Ascending aorta (tissue), 2 donors: ENCODE results near the gene CCNI. TPM values are rescaled to one million over a fixed set of nuclear protein-coding genes. Genes with fewer than 3 reads are reported as not detected.
"Not testable (repeated sequence)": the region's sequence is repeated elsewhere in the genome, so short reads cannot be mapped to it uniquely, and the experiment has no call there.

Experiments
- DNase-seq, 2 donors: peaks; one replicate each; pipeline ENCODE4 v3.0.0-alpha.2; 2019; ENCODE audit warnings: low spot score in 2 of 2
- H3K27ac ChIP-seq, 2 donors: fragments of 200-600 bp; sonication (generic); one replicate each; pipeline ENCODE4 v1.5.1; 2016 to 2017; ENCODE audit warnings: mild to moderate bottlenecking in 1 of 2
- H3K27me3 ChIP-seq: fragments of 200-600 bp; sonication (generic); one replicate; pipeline ENCODE4 v1.5.1; 2017
- H3K36me3 ChIP-seq, 2 donors: fragments of 200-600 bp; sonication (generic); one replicate each; pipeline ENCODE4 v1.5.1; 2016
- H3K4me1 ChIP-seq, 2 donors: fragments of 200-600 bp; sonication (generic); one replicate each; pipeline ENCODE4 v1.5.1; 2016 to 2017; ENCODE audit warnings: mild to moderate bottlenecking in 1 of 2
- H3K4me3 ChIP-seq, 2 donors: fragments of 200-600 bp; sonication (generic); one replicate each; pipeline ENCODE4 v1.5.1; 2016 to 2017; ENCODE audit warnings: mild to moderate bottlenecking in 1 of 2
- H3K9me3 ChIP-seq, 2 donors: fragments of 200-600 bp; sonication (generic); one replicate each; pipeline ENCODE4 v1.5.1; 2016
- intact Hi-C: fragments of 100-400 bp; cut with DNase I; formaldehyde crosslinking; loops from one replicate; pipeline ENCODE4 v1.15.1; 2023
- total RNA-seq: library from RNA; depleted of rRNA; stranded (reverse); fragments of >200 nt; gene quantifications from one replicate; pipeline ENCODE4 v1.1.0, GENCODE V29; 2016
- TF ChIP-seq, protein P1 (sequence below), 3 experiments: fragments of 200-600 bp in 2 of 3; fragments of 450-650 bp in 1 of 3; sonication (generic) in 2 of 3; IDR thresholded peaks; one replicate each; pipeline ENCODE4 v1.5.1; 2016 to 2019; ENCODE audit warnings: antibody characterized with exemption in 3 of 3, mild to moderate bottlenecking in 1 of 3, moderate library complexity in 1 of 3

The CCNI gene
- total RNA-seq, 1 donor from 2014 or later, result 140 TPM

GRCh38 chr4:77093401-77093800, 17.6 kb upstream of the CCNI start:
- Histone ChIP-seq H3K36me3 (no peaks in the 10 kb centered on the region), H3K4me1 (peaks cover 0 to 8% of the 10 kb centered on the region in 2 donors), H3K4me3 (no peak overlapping the region), H3K27ac (no peak overlapping the region), H3K27me3 (no peaks in the 10 kb centered on the region), H3K9me3 (no peaks in the 10 kb centered on the region)
- intact Hi-C loops, result no loop called here
- TF ChIP-seq, protein P1, sequence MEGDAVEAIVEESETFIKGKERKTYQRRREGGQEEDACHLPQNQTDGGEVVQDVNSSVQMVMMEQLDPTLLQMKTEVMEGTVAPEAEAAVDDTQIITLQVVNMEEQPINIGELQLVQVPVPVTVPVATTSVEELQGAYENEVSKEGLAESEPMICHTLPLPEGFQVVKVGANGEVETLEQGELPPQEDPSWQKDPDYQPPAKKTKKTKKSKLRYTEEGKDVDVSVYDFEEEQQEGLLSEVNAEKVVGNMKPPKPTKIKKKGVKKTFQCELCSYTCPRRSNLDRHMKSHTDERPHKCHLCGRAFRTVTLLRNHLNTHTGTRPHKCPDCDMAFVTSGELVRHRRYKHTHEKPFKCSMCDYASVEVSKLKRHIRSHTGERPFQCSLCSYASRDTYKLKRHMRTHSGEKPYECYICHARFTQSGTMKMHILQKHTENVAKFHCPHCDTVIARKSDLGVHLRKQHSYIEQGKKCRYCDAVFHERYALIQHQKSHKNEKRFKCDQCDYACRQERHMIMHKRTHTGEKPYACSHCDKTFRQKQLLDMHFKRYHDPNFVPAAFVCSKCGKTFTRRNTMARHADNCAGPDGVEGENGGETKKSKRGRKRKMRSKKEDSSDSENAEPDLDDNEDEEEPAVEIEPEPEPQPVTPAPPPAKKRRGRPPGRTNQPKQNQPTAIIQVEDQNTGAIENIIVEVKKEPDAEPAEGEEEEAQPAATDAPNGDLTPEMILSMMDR (IDR thresholded peaks at IDR 0.05), result no peak
- no peak for DNase-seq

DNA sequence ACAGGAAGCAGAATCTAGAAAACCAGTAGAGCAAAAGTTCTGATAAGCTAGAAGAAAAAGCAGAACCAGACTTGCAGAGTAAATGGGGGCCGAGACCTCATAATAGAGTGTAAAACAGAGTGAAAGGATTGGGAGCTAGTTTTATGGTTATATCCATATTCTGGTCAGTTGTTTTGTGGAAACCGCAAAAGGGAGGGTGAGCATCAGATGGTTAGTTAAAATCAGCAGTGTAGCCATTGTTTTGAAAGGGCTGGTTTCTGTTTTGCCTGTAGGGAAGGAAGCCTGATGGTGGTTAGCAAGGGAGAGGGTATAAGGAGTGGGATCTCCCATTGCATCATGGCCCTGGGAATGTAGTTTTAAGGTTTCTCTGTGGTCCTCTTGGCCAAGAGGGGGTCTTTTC, 17.2 kb upstream of the CCNI start:
- Histone ChIP-seq H3K4me3 (no peak overlapping the region), H3K9me3 (no peaks in the 10 kb centered on the region), H3K36me3 (no peaks in the 10 kb centered on the region), H3K4me1 (peaks cover 0 to 8% of the 10 kb centered on the region in 2 donors), H3K27me3 (no peaks in the 10 kb centered on the region), H3K27ac (no peak overlapping the region)
- TF ChIP-seq, protein P1 (IDR thresholded peaks at IDR 0.05), result no peak
- DNase-seq, result no peak
- intact Hi-C loops, result no loop called here

DNA sequence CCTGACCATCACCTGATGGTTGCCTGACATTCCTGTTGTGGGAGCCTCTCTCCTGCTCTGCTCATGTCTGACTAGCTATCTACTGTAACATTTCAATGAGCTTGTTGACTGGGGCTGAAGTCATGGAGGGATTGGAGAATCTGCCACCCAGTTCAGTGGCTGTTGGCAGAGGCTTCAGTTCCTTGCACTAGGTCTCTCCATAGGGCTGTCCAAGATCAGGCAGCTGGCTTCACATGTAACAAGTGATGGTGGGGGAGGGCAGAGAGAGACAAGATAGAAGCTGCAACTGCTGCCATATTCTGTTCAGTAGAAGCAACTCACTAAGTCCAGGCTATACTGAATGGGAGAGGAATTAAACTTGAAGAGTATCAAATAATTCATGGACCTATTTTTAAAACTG, 14.1 kb upstream of the CCNI start:
- no peak overlapping the region for H3K27ac ChIP-seq
- no peaks in the 10 kb centered on the region for H3K36me3 ChIP-seq
- no peak for DNase-seq
- TF ChIP-seq, protein P1 (IDR thresholded peaks at IDR 0.05), result no peak
- H3K4me1 ChIP-seq, result peaks cover 0 to 3% of the 10 kb centered on the region in 2 donors
- intact Hi-C loops, result no loop called here
- H3K9me3 ChIP-seq, result no peaks in the 10 kb centered on the region
- H3K27me3 ChIP-seq, result no peaks in the 10 kb centered on the region
- H3K4me3 ChIP-seq, result no peak overlapping the region

DNA sequence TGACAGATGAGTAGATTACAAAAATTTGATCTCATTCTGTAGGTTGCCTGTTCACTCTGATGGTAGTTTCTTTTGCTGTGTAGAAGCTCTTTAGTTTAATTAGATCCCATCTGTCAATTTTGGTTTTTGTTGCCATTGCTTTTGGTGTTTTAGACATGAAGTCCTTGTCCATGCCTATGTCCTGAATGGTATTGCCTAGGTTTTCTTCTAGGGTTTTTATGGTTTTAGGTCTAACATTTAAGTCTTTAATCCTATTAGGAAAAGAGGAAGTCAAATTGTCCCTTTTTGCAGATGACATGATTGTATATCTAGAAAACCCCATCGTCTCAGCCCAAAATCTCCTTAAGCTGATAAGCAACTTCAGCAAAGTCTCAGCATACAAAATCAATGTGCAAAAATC, 11.2 kb upstream of the CCNI start:
- H3K9me3 ChIP-seq, H3K36me3 ChIP-seq, DNase-seq, H3K4me3 ChIP-seq, intact Hi-C loops, H3K27me3 ChIP-seq, H3K27ac ChIP-seq, H3K4me1 ChIP-seq: not testable (repeated sequence)

GRCh38 chr4:77084019-77084639, 8.3 kb upstream of the CCNI start:
- Histone ChIP-seq H3K27me3 (no peaks in the 10 kb centered on the region), H3K27ac (no peak overlapping the region), H3K4me3 (no peak overlapping the region), H3K9me3 (no peaks in the 10 kb centered on the region), H3K36me3 (no peaks in the 10 kb centered on the region), H3K4me1 (no peaks in the 10 kb centered on the region)
- no peak for DNase-seq
- TF ChIP-seq, protein P1 (IDR thresholded peaks at IDR 0.05), result no peak
- intact Hi-C loops, result no loop called here

DNA sequence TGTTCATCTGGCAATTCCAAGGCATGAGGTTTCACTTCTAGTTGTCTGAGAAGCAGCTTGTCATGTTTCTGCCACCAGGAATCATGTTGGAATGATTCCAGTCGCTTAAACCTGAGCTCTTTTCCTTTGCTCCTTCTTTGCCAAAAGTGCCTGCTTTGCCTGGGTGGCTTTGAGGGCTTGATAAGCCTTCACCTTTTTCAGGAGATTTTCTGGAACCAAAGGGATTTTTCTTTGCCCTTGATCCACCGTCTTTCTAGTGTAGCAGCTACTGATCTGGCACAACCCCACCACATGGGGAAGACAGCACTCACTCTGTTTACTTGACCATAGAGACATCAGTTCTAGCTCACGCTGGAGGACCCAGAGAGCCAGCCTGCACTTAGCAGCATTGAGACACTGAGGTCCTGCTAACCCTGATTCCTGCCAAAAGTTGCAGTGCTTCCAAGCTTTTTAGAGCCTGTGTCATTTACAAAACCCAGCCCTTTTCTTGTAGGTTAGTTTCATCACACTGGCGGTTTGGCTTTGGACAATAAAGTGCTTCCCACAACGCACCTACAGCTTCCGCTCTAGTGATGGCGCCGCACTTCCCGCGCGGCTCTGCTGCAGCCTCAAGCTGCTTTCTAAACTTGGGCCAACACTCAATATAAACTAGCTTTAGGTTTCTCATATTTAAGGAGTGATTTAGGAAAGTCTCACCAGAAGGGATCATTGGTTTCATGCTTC, 7.3 kb upstream of the CCNI start:
- intact Hi-C loops, result no loop called here
- H3K27me3 ChIP-seq, result no peaks in the 10 kb centered on the region
- TF ChIP-seq, protein P1 (IDR thresholded peaks at IDR 0.05), result no peak
- H3K36me3 ChIP-seq, result no peaks in the 10 kb centered on the region
- no peaks in the 10 kb centered on the region for H3K9me3 ChIP-seq
- H3K4me1 ChIP-seq, result no peaks in the 10 kb centered on the region
- H3K4me3 ChIP-seq, result no peak overlapping the region
- H3K27ac ChIP-seq, result no peak overlapping the region
- no peak for DNase-seq

DNA sequence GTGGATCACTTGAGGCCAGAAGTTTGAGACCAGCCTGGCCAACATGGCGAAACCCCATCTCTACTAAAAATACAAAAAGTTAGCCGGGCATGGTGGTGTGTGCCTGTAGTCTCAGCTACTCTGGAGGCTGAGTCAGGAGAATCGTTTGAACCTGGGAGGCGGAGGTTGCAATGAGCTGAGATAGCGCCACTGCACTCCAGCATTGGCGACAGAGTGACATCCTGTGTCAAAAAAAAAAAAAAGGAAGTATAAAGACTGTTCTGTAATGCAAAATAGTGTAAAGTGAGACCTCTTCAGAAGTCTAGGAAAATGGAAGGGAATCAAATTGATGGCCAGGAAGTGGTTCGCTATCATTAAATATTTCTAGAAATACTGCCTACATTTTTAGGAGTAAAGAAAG, 5.0 kb upstream of the CCNI start:
- DNase-seq, H3K36me3 ChIP-seq, H3K4me3 ChIP-seq, H3K27me3 ChIP-seq, H3K4me1 ChIP-seq, H3K9me3 ChIP-seq, H3K27ac ChIP-seq, intact Hi-C loops: not testable (repeated sequence)
